HG02870 (cell line): ENCODE data around the gene FASTK.
"Not testable (repeated sequence)": the region's sequence is repeated elsewhere in the genome, so short reads cannot be mapped to it uniquely, and the experiment has no call there.

Experiments
- ATAC-seq: cut with Tn5 transposase; IDR thresholded peaks from one replicate; pipeline ENCODE4 v1.9.1; 2021; ENCODE audit warnings: mild to moderate bottlenecking, moderate library complexity; ENCODE audit not compliant: unreplicated experiment

FASTK gene

GRCh38 chr7:151053751-151054150, 26.9 kb downstream of the FASTK start:
- ATAC-seq, result no peak

GRCh38 chr7:151053096-151053495, 27.5 kb downstream of the FASTK start:
- no peak for ATAC-seq

GRCh38 chr7:151051108-151051507, 29.5 kb downstream of the FASTK start:
- ATAC-seq, result no peak

GRCh38 chr7:151048911-151049463, 31.6 kb downstream of the FASTK start:
- no peak for ATAC-seq

- no peak for ATAC-seq
Observed at GRCh38 chr7:151047976-151048815, 32.4 kb downstream of the FASTK start, which contains the start of gene ASIC3. ASIC3 (plus strand) TSS chr7:151048531; CDS start chr7:151048886, 355 bp downstream.

- no peak for ATAC-seq
Observed at GRCh38 chr7:151046603-151047573, 33.7 kb downstream of the FASTK start.

- ATAC-seq, result no peak
Observed at GRCh38 chr7:151045967-151046366, 34.6 kb downstream of the FASTK start.

GRCh38 chr7:151045262-151045661, 35.3 kb downstream of the FASTK start:
- no peak for ATAC-seq

GRCh38 chr7:151043959-151044358, 36.6 kb downstream of the FASTK start:
- no peak for ATAC-seq

GRCh38 chr7:151043449-151043848, 37.2 kb downstream of the FASTK start:
- ATAC-seq, result not testable (repeated sequence)

- ATAC-seq, result no peak
Observed at GRCh38 chr7:151040616-151041375, 39.8 kb downstream of the FASTK start.

GRCh38 chr7:151039850-151040548, 40.6 kb downstream of the FASTK start:
- no peak for ATAC-seq

- no peak for ATAC-seq
Observed at GRCh38 chr7:151038951-151039849, 41.4 kb downstream of the FASTK start.

- ATAC-seq, result no peak
Observed at GRCh38 chr7:151035902-151036301, 44.7 kb downstream of the FASTK start.

- ATAC-seq, result no peak
Observed at GRCh38 chr7:151035026-151035717, 45.4 kb downstream of the FASTK start.

GRCh38 chr7:151034312-151035025, 46.1 kb downstream of the FASTK start:
- no peak for ATAC-seq

- ATAC-seq, result no peak
Observed at GRCh38 chr7:151033864-151034249, 46.8 kb downstream of the FASTK start.
